ENCODE results near the gene DBNL.

The DBNL gene

GRCh38 chr7:44108768-44109750 is 64.6 kb downstream of the DBNL start:
- TF ChIP-seq GATA3 (IDR thresholded peaks at IDR 0.05; ENCODE audit: low read depth, low read length) (no peak), GATA2 (IDR thresholded peaks at IDR 0.05; ENCODE audit: low read depth, low read length) (no peak)

- no peak for TF ChIP-seq GATA2 (IDR thresholded peaks at IDR 0.05; ENCODE audit: low read depth, low read length)
Measured at GRCh38 chr7:44109991-44110390, 65.5 kb downstream of the DBNL start.

- no peak for TF ChIP-seq GATA2 (IDR thresholded peaks at IDR 0.05; ENCODE audit: low read depth, low read length)
- no peak for TF ChIP-seq GATA3 (IDR thresholded peaks at IDR 0.05; ENCODE audit: low read depth, low read length)
Measured at GRCh38 chr7:44110719-44111635, 66.5 kb downstream of the DBNL start.

Measured in SH-SY5Y (cell line).